Measurements from ENCODE around the gene IL18R1. TPM values are rescaled to one million over a fixed set of nuclear protein-coding genes. Genes with fewer than 3 reads are reported as not detected.

IL18R1 gene
- total RNA-seq, 1 donor from 2014 or later, result 2.4 TPM

DNA sequence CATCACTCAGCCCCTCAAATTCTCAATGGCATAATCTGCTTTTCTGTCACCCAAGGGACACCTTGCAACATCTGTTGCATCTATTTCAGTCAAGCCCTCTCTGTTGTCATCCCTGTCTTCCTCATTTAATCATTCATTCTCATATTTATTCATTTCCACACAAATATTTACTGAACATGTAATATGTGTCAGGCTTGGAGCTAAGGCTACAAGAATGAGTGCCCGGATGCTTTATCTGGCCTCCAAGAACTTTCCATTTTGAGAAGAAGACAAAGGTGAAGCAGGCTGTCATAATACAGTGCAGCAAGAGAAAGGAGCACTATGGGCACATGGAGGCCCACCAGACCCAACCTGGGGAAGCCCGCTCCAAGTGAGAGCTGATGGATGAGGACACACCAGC, 83.0 kb downstream of the IL18R1 start:
- H3K36me3 Mint-ChIP-seq (ENCODE audit: low read depth, unreplicated experiment), result no peaks in the 10 kb centered on the region
- Histone ChIP-seq H2AFZ (ENCODE audit: low read depth, low read length) (no peak overlapping the region), H3K27me3 (ENCODE audit: insufficient read depth, low read length) (no peaks in the 10 kb centered on the region), H3K4me3 (ENCODE audit: insufficient read depth, low read depth, low read length) (no peak overlapping the region), H3K4me2 (ENCODE audit: low read length) (no peak overlapping the region), H3K4me1 (ENCODE audit: insufficient read depth, low read length) (peaks cover 11% of the 10 kb centered on the region), H4K20me1 (ENCODE audit: insufficient read depth, low read length) (no peaks in the 10 kb centered on the region), H3K9me3 (ENCODE audit: insufficient read depth, low read depth, low read length) (no peaks in the 10 kb centered on the region), H3K27ac (ENCODE audit: low read depth, low read length) (no peak overlapping the region), H3K36me3 (ENCODE audit: insufficient read depth, low read length) (no peaks in the 10 kb centered on the region), H3K9ac (ENCODE audit: low read length) (no peak overlapping the region), H3K79me2 (ENCODE audit: insufficient read depth, low read length) (no peaks in the 10 kb centered on the region)
- no peak overlapping the region for H3K27ac Mint-ChIP-seq (ENCODE audit: unreplicated experiment)
- FAIRE-seq (no peak), DNase-seq (ENCODE audit: low read depth) (no peak)
- H3K4me1 Mint-ChIP-seq (ENCODE audit: low read depth, unreplicated experiment), result peaks cover 27% of the 10 kb centered on the region
- no peak overlapping the region for H3K4me3 Mint-ChIP-seq (ENCODE audit: unreplicated experiment)
- no peak for TF ChIP-seq EZH2 (IDR thresholded peaks at IDR 0.05; ENCODE audit: insufficient read depth, low read length)
- TF ChIP-seq, protein P1, sequence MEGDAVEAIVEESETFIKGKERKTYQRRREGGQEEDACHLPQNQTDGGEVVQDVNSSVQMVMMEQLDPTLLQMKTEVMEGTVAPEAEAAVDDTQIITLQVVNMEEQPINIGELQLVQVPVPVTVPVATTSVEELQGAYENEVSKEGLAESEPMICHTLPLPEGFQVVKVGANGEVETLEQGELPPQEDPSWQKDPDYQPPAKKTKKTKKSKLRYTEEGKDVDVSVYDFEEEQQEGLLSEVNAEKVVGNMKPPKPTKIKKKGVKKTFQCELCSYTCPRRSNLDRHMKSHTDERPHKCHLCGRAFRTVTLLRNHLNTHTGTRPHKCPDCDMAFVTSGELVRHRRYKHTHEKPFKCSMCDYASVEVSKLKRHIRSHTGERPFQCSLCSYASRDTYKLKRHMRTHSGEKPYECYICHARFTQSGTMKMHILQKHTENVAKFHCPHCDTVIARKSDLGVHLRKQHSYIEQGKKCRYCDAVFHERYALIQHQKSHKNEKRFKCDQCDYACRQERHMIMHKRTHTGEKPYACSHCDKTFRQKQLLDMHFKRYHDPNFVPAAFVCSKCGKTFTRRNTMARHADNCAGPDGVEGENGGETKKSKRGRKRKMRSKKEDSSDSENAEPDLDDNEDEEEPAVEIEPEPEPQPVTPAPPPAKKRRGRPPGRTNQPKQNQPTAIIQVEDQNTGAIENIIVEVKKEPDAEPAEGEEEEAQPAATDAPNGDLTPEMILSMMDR (IDR thresholded peaks at IDR 0.05; ENCODE audit: insufficient read depth, low read depth, low read length), result no peak
- no peaks in the 10 kb centered on the region for H3K9me3 Mint-ChIP-seq (ENCODE audit: unreplicated experiment)
- H3K27me3 Mint-ChIP-seq (ENCODE audit: low read depth, unreplicated experiment), result no peaks in the 10 kb centered on the region

DNA sequence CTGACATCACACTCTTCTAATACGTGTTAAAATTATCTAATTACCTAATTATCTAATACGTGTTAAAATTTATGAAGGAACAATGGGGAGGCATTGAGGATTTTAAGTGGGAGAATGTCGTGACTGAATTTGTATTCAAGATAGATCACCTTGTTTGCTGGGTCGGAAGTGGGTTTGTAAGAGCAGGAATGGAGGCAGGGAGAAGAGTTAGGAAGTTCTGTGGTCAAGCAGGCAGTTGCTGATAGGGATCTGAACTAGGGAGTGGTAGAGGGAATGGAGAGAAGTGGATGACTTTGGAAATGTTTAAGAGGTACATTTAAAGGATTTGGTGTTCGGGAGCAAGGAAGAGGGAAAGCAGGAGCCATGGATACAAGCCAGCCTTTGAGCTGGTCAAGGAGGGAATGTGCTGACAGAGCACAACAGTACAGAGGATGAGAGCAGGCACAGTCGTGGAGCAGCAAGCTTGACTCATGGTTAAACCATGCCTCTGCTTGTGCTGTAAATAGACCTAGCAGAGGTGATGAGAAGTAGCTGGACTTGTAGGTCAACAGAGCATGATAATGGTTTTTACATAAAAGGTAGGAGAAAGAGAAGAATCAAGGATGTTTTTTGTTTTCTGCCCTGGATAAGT, 83.6 kb downstream of the IL18R1 start:
- H3K36me3 Mint-ChIP-seq (ENCODE audit: low read depth, unreplicated experiment), result no peaks in the 10 kb centered on the region
- TF ChIP-seq, protein P1 (IDR thresholded peaks at IDR 0.05; ENCODE audit: insufficient read depth, low read depth, low read length), result no peak
- no peak for TF ChIP-seq EZH2 (IDR thresholded peaks at IDR 0.05; ENCODE audit: insufficient read depth, low read length)
- Histone ChIP-seq H3K79me2 (ENCODE audit: insufficient read depth, low read length) (no peaks in the 10 kb centered on the region), H3K36me3 (ENCODE audit: insufficient read depth, low read length) (no peaks in the 10 kb centered on the region), H3K4me2 (ENCODE audit: low read length) (peak overlapping the region; percentile 35), H2AFZ (ENCODE audit: low read depth, low read length) (no peak overlapping the region), H3K27ac (ENCODE audit: low read depth, low read length) (no peak overlapping the region), H3K9me3 (ENCODE audit: insufficient read depth, low read depth, low read length) (no peaks in the 10 kb centered on the region), H3K4me3 (ENCODE audit: insufficient read depth, low read depth, low read length) (no peak overlapping the region), H3K27me3 (ENCODE audit: insufficient read depth, low read length) (no peaks in the 10 kb centered on the region), H4K20me1 (ENCODE audit: insufficient read depth, low read length) (no peaks in the 10 kb centered on the region), H3K4me1 (ENCODE audit: insufficient read depth, low read length) (peaks cover 11% of the 10 kb centered on the region), H3K9ac (ENCODE audit: low read length) (no peak overlapping the region)
- no peak for FAIRE-seq
- H3K4me1 Mint-ChIP-seq (ENCODE audit: low read depth, unreplicated experiment), result peaks cover 25% of the 10 kb centered on the region
- H3K9me3 Mint-ChIP-seq (ENCODE audit: unreplicated experiment), result no peaks in the 10 kb centered on the region
- no peak overlapping the region for H3K27ac Mint-ChIP-seq (ENCODE audit: unreplicated experiment)
- peak; percentile 73 for DNase-seq (ENCODE audit: low read depth)
- H3K27me3 Mint-ChIP-seq (ENCODE audit: low read depth, unreplicated experiment), result no peaks in the 10 kb centered on the region
- H3K4me3 Mint-ChIP-seq (ENCODE audit: unreplicated experiment), result no peak overlapping the region
